HG03521 (cell line): ENCODE data around the gene ZNF563.
"Not testable (repeated sequence)": the region's sequence is repeated elsewhere in the genome, so short reads cannot be mapped to it uniquely, and the experiment has no call there.

Experiments used
- ATAC-seq: cut with Tn5 transposase; IDR thresholded peaks from one replicate; pipeline ENCODE4 v1.9.1; 2021; ENCODE audit warnings: mild to moderate bottlenecking, moderate library complexity; ENCODE audit not compliant: unreplicated experiment

The ZNF563 gene

GRCh38 chr19:12333162-12334159, at the start of gene ZNF563:
Gene ZNF563, minus strand, starts transcription at chr19:12333633. Its CDS starts 151 bp downstream, at chr19:12333482.
- peak; percentile 93 for ATAC-seq

GRCh38 chr19:12380444-12380737, 47.0 kb upstream of the ZNF563 start:
- no peak for ATAC-seq

DNA sequence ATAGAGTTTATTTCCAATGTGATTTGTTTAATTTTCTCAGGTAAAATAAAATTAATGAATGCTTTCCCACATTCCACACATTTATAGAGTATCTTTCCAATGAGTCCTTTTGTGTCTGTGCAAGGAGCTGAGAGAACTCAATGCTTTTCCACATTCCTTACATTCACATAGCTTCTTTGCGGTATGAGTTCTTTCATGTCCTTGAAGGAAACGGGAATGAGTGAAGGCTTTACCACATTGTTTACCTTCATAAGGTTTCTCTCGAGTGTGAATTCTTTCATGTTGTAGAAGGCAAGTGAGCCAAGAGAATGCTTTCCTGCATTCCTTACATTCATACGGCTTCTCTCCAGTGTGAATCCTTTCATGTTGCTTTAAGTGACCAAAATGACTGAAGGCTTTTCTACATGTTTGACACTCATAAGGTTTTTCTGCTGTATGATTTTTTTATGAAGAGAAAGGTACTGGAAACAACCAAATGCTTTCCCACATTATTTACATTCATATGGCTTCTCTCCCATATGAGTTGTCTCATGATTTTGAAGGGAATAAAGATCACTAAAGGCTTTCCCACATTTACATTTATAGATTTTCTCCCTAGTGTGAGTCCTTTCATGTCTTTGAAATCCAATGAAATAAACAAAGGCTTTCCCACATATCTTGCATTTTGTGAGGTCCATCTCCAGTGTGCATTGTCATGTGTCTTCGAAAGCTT, 46.5 kb upstream of the ZNF563 start:
- ATAC-seq = no peak

- no peak for ATAC-seq
These were observed 40.6 kb upstream of the ZNF563 start for GRCh38 chr19:12374026-12374425.

DNA sequence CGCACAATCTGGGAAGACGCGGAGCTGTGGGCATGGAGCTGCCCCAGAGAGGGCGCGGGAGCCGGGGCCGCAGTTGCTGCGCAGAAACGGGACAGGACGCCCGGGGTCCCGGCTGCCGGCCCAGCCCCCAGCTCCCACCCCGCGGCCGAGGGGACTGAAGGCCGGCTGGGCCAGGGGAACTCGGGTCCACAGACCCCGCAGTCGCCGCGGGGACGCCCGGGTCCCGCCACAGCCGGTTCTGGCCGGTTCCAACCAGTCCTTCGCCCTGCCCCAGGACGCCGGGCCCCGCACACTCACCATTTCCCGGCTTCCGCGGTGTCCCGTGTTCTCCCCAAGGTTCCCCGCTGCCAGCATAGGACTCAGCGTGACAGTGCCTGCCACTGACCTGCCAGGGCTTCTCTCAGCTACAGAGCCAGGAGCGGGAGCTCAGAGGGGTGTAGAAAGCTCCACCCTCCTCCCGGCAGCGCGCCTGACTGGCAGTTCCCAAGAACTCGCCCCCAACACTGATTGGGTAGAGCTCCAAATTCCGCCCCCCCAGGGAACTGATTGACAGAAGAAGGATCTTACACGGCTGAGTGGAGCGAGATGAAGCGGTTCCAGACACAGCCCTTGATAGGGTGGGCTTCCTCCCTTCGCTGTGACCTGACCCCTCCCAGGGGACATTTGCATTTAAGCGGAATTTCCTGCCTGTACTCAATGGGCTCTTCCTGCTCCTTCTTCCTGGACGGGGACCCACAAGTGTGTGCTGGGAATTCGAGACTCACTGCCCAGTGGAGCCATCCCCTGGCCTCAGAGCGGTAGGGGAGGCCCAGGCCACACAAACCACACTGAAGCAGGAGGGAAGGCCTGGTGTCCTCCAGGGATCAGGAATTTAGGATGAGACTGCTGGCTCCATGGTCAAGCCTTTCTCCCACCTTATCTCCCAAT, 32.1 kb upstream of the ZNF563 start, which contains the start of gene ZNF442:
Gene ZNF442, minus strand, starts transcription at position 448 of the 927 bp plus-strand sequence. CDS start 2,052 bp downstream, outside the sequence.
- peak; percentile 68 for ATAC-seq

DNA sequence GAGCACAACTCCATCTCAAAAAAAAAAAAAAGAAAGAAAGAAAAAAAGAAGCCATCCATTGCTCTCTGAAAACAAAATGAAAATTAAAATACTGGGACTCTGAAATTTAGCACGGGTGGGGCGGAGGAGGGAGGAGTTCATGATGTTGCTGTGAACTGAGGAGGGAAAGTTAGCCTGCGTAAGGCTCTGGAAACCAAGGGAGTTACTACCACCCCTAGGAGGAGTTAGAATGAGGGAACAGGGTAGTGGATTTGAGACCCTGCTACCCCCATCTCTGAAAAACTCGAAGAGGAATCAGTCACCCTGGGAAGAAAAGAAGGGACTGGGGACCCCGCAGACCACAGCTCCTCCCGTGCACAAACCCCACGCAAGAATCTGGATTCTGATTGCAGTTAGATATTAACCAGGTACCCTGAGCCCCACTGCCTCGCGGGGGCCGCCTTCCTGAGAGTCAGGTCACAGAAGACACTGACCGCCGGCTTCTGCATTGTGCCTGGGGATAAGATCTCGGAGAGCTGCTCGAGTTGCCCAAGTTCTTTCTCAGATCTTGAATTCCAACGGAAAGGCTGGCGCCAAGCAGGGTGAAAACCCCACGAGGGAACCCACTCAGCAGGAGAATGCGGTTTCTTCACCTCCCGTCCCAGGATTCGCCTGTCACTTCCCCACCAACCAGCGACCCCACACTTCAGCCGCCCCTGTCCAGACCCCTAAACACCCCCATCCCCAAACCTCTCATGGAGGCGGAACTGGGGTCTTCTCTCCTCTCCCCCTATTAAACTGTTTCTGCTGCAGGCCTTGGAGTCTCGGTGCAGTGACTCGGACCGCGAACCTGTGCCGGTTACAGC, 31.2 kb upstream of the ZNF563 start:
- ATAC-seq = peak; percentile 17

GRCh38 chr19:12362236-12362635, 28.8 kb upstream of the ZNF563 start:
- not testable (repeated sequence) for ATAC-seq

DNA sequence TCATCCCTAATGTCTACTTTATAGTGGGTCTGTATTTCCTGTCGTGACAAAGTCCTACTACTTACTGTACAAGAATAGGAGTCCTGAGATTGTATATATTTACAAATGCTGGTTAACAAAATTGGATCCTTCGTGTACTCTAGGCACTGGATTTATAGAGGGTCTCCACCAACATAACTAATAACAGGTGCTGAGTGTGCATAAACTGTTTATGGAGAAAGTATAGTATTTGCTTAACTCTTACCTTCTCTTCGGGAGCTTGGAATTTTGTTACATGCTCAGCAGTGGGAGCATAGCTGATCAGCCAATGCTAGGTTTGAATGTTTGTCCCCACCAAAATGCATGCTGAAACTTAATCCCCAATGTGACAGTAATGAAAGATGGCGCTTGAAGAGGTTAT, 19.9 kb upstream of the ZNF563 start:
- no peak for ATAC-seq

GRCh38 chr19:12350890-12351197, 17.4 kb upstream of the ZNF563 start:
- no peak for ATAC-seq

GRCh38 chr19:12350185-12350889, 16.9 kb upstream of the ZNF563 start:
- ATAC-seq = no peak

DNA sequence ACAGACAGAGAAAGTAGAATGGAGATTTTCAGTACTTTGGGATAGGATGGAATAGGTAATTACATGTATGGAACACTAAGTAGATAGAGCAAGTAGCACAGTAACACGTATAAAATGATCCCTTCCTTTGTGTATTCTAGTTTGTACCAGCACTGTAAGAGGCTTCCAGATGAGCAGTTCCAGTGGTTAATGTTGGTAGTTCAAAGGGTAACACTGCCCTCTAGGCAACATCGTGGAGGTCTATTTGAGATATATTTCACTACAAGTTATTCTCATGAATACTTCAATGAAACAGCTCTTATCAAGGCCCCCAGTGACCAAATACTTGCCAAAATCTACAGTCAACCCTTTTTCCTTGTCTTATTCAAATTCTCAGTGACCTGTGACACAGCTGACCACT, 13.5 kb upstream of the ZNF563 start:
- no peak for ATAC-seq

DNA sequence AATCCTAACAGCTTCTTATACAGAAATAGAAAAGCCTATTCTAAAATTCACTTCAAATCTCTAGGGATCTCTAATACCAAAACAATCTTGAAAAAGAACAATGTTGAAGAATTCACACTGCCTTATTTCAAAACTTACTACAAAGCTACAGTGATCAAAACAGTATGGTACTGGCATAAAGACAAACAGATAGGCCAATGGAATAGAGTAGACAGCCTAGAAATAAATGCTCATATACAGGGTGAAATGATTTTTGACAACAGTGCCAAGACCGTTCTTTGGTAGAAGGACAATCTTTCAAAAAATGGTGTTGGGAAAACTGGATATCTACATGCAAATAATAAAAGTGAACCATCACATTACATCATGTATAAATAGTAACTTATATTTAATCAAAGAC, 11.8 kb upstream of the ZNF563 start:
- no peak for ATAC-seq

DNA sequence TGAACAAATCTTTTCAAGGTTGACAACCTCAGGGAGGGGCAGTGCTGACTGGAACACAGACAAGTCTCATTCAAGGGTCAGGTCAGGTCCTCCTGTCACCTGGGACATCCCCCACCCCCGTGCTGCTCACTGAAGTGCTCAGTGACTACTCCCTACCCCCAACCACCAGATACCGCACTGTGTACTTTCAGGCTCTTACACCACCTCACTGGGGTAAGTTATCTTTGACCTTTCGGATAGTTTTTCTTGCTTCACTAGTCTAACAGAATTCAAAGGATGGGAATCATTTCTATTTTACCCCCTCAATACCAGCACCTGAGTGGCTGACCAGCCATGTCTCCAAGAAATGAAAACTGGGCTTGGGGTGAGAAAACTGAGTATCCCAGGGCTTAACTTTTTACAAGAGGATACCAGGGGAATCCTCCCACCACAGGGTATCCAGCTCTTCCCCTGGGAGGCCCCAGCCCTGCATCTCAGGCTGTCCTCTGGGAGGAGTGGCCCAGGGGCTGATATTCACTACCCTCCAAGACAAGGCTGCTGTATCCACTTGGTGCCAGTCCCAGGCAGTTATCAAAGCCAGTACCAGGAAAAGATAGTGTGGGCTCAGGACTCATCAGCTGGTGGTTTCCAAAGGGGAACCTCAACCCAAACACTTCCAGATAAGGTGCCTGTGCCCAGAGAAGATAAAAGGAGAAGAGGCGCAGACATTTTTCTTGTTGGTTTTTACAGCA, 2.1 kb downstream of the ZNF563 start:
- no peak for ATAC-seq

- no peak for ATAC-seq
These were observed 3.1 kb downstream of the ZNF563 start for GRCh38 chr19:12330340-12330739.

GRCh38 chr19:12325690-12326089, 7.7 kb downstream of the ZNF563 start:
- no peak for ATAC-seq

DNA sequence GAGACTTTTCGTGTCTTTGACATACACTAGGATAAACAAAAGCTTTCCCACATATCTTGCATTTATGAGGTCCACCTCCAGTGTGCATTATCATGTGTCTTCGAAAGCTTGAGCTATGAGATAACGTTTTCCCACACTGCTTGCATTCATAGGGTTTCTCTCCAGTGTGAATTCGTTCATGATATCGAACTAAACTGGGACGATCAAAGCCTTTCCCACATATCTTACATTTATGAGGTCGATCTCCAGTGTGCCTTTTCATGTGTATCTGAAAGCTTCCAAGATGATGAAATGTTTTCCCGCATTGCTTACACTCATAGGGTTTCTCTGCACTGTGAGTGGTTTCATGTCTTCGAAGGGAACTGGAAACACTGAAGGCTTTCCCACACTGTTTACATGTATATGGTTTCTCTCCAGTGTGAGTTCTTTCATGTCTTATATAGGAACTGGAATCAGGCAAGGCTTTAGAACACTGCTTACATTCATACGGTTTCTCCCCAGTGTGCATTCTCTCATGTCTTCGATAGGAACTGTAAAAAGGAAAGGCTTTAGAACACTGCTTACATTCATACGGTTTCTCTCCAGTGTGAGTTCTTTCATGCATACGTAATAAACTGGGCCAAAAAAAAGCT, 14.5 kb downstream of the ZNF563 start:
- no peak for ATAC-seq

DNA sequence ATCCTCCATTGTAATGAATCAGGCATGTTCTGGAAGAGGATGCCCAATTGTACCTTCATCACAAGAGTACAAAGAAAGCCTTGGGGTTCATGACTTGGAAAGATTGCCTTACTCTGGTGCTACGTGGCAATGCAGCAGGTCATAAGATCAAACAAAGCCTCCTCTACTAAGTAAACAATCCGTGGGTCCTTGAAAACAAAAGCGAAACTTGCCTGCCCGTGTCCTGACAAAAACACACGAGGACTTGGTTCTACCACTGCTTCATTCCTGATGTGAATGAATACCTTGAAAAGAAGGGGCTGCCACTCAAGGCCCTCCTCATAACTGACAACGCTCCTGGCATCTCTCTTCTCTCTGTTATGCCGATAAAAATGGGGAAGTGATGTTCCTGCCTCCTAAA, 18.9 kb downstream of the ZNF563 start:
- ATAC-seq = no peak

DNA sequence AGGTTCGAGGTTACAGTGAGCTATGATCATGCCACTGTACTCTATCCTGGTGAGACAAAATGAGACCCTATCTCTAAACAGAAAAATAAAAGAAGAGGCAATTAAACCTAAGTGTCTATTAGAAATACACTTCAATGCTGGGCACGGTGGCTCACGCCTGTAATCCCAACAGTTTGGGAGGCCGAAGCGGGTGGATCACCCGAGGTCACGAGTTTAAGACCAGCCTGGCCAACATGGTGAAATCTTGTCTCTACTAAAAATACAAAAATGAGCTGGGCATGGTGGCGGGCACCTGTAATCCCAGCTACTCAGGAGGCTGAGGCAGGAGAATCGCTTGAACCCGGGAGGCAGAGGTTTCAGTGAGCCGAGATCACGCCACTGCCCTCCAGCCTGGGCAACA, 24.5 kb downstream of the ZNF563 start:
- not testable (repeated sequence) for ATAC-seq
